ENCODE measurements around the gene DRD4. TPM values are rescaled to one million over a fixed set of nuclear protein-coding genes. Genes with fewer than 3 reads are reported as not detected.

DRD4 gene
- polyA plus RNA-seq, 2 of the 4 experiments (the other 2 are of a cell fraction): not detected

GRCh38 chr11:637333-637592, 194 bp downstream of the DRD4 start:
- 96% methylated on average over 30 of the region's 34 CpGs for WGBS (ENCODE audit: missing lambda C conversion rate)
- Histone ChIP-seq H3K4me1 (0 out of 3 replicates have a peak, but pooled peaks cover 6% of the 10 kb centered on the region), H3K4me2 (no peak overlapping the region), H3K27ac (no peak overlapping the region), H3K4me3 (no peak overlapping the region), H3K9me3 (no peaks in the 10 kb centered on the region)
- ChIA-PET CTCF (no interaction called here), POLR2A (no interaction called here)
- ATAC-seq (no peak), FAIRE-seq (no peak), DNase-seq (ENCODE audit: low read depth in 1 of 2, low spot score in 1 of 2) (no peak)
- TF ChIP-seq ZNF302 (CRISPR knock-in tag; IDR thresholded peaks at IDR 0.05) (no peak), JUNB (IDR thresholded peaks at IDR 0.05) (no peak), ZC3H11A (IDR thresholded peaks at IDR 0.05) (no peak), EHF (CRISPR knock-in tag; IDR thresholded peaks at IDR 0.05) (no peak), EP300 (IDR thresholded peaks at IDR 0.05) (no peak), MAFK (IDR thresholded peaks at IDR 0.05; ENCODE audit: partially characterized antibody) (no peak)

- ChIA-PET CTCF (interaction anchor here (1.0 kb wide), 1 partner anchor 83 kb away, joined by 3 read pairs; no protein-coding TSS in a partner anchor), POLR2A (no interaction called here)
- H3K27ac ChIP-seq: no peak overlapping the region
- ATAC-seq: no peak
- WGBS (ENCODE audit: missing lambda C conversion rate): 93% methylated on average over 50 of the region's 55 CpGs
- no peak for FAIRE-seq
- no peak overlapping the region for H3K4me3 ChIP-seq
- no peak for TF ChIP-seq HOXB5 (CRISPR knock-in tag; IDR thresholded peaks at IDR 0.05)
- no peak for TF ChIP-seq FOXS1 (CRISPR knock-in tag; IDR thresholded peaks at IDR 0.05)
- TF ChIP-seq NR3C1 (IDR thresholded peaks at IDR 0.05): no peak
- no peak for TF ChIP-seq RAD21 (conservative IDR thresholded peaks at IDR 0.05 in 1 of 2, IDR thresholded peaks at IDR 0.05 in 1 of 2)
- TF ChIP-seq ZNF302 (CRISPR knock-in tag; IDR thresholded peaks at IDR 0.05): no peak
- no peak for TF ChIP-seq ZFP36 (IDR thresholded peaks at IDR 0.05; ENCODE audit: borderline replicate concordance, partially characterized antibody)
- TF ChIP-seq HDAC2 (IDR thresholded peaks at IDR 0.05): no peak
- no peak for TF ChIP-seq ESRRA (IDR thresholded peaks at IDR 0.05; ENCODE audit: borderline replicate concordance, low read length)
- no peak for TF ChIP-seq CTCF (IDR thresholded peaks at IDR 0.05)
- TF ChIP-seq JUN (IDR thresholded peaks at IDR 0.05): no peak
- no peak for TF ChIP-seq FOSB (CRISPR knock-in tag; IDR thresholded peaks at IDR 0.05)
- no peak for TF ChIP-seq REST (IDR thresholded peaks at IDR 0.05)
- TF ChIP-seq FOSL2 (IDR thresholded peaks at IDR 0.05): no peak
- TF ChIP-seq FOSL2 (CRISPR knock-in tag; IDR thresholded peaks at IDR 0.05): no peak
- TF ChIP-seq JUNB (IDR thresholded peaks at IDR 0.05): no peak
- no peak for TF ChIP-seq PHF8 (IDR thresholded peaks at IDR 0.05; ENCODE audit: borderline replicate concordance, low read depth)
- no peak for TF ChIP-seq POLR2A (IDR thresholded peaks at IDR 0.05; ENCODE audit: low read length)
- TF ChIP-seq NPAS2 (CRISPR knock-in tag; IDR thresholded peaks at IDR 0.05; ENCODE audit: borderline replicate concordance): no peak
- no peak for TF ChIP-seq HES2 (IDR thresholded peaks at IDR 0.05)
- no peak for TF ChIP-seq BHLHE40 (IDR thresholded peaks at IDR 0.05; ENCODE audit: low read depth, low read length)
- H3K4me1 ChIP-seq: peaks cover 10% of the 10 kb centered on the region; the same call in 2 of the 3 replicates
- H3K9me3 ChIP-seq: no peaks in the 10 kb centered on the region
- no peak for DNase-seq (ENCODE audit: low read depth in 1 of 2, low spot score in 1 of 2)
- H3K4me2 ChIP-seq: no peak overlapping the region
Observed at GRCh38 chr11:637593-638521, 788 bp downstream of the DRD4 start.

Data from A549 (cell line).